ENCODE data around the gene CDH23. TPM values are rescaled to one million over a fixed set of nuclear protein-coding genes. Genes with fewer than 3 reads are reported as not detected.

Gene CDH23
- total and polyA plus RNA-seq, 8 donors: 3.4 to 64.6 (median 9.9) TPM

GRCh38 chr10:71635867-71636266, 239.1 kb downstream of the CDH23 start:
- TF ChIP-seq, protein P1, sequence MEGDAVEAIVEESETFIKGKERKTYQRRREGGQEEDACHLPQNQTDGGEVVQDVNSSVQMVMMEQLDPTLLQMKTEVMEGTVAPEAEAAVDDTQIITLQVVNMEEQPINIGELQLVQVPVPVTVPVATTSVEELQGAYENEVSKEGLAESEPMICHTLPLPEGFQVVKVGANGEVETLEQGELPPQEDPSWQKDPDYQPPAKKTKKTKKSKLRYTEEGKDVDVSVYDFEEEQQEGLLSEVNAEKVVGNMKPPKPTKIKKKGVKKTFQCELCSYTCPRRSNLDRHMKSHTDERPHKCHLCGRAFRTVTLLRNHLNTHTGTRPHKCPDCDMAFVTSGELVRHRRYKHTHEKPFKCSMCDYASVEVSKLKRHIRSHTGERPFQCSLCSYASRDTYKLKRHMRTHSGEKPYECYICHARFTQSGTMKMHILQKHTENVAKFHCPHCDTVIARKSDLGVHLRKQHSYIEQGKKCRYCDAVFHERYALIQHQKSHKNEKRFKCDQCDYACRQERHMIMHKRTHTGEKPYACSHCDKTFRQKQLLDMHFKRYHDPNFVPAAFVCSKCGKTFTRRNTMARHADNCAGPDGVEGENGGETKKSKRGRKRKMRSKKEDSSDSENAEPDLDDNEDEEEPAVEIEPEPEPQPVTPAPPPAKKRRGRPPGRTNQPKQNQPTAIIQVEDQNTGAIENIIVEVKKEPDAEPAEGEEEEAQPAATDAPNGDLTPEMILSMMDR (IDR thresholded peaks at IDR 0.05): no peak
- FAIRE-seq (no peak), DNase-seq (no peak), ATAC-seq (no peak)
- Histone ChIP-seq H3K36me3 (no peaks in the 10 kb centered on the region), H3K27me3 (no peaks in the 10 kb centered on the region), H3K4me1 (peaks cover 3 to 14% (median 4%) of the 10 kb centered on the region in 3 donors), H3K27ac (no peak overlapping the region), H3K4me3 (no peak overlapping the region), H3K9me3 (no peaks in the 10 kb centered on the region)
- 90 to 99% methylated on average over 5 of the region's 5 CpGs for WGBS, 2 donors
- intact Hi-C loops (cut with DNase I): no loop called here

- TF ChIP-seq, protein P1 (IDR thresholded peaks at IDR 0.05): no peak
- Histone ChIP-seq H3K27me3 (no peaks in the 10 kb centered on the region), H3K4me3 (no peak overlapping the region), H3K36me3 (no peaks in the 10 kb centered on the region), H3K27ac (no peak overlapping the region), H3K4me1 (peaks cover 3 to 14% (median 4%) of the 10 kb centered on the region in 3 donors), H3K9me3 (no peaks in the 10 kb centered on the region)
- ATAC-seq (no peak), FAIRE-seq (no peak), DNase-seq (no peak)
- intact Hi-C loops (cut with DNase I): no loop called here
- 87 to 95% methylated on average over 5 of the region's 5 CpGs for WGBS, 2 donors
Observed at GRCh38 chr10:71636588-71636987, 239.9 kb downstream of the CDH23 start.

DNA sequence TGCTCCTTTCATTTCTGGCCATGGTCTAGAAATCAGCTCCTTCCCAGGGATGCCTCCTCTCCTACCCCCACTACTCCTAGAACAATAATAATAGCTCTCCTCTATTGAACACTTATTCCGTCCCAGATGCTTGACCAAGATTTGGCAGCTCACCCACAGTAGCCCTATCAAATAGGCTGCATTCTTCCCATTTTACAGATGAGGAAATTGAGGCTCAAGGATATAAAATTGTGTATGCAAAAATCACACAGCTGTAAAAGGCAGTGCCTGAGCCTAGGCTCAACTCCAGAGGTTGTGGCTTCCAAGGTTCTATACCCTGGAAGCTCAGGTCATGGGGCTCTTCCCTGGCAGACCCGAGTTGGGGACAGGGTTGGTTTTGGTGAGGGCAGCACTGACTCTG, 240.6 kb downstream of the CDH23 start:
- TF ChIP-seq, protein P1 (IDR thresholded peaks at IDR 0.05): no peak
- Histone ChIP-seq H3K9me3 (no peaks in the 10 kb centered on the region), H3K27ac (no peak overlapping the region), H3K4me3 (no peak overlapping the region), H3K4me1 (peaks cover 3 to 14% (median 4%) of the 10 kb centered on the region in 3 donors), H3K36me3 (no peaks in the 10 kb centered on the region), H3K27me3 (no peaks in the 10 kb centered on the region)
- ATAC-seq (no peak), FAIRE-seq (no peak), DNase-seq (no peak)
- intact Hi-C loops (cut with DNase I): no loop called here
- WGBS, 2 donors: 90 to 93% methylated on average over 2 of the region's 2 CpGs

DNA sequence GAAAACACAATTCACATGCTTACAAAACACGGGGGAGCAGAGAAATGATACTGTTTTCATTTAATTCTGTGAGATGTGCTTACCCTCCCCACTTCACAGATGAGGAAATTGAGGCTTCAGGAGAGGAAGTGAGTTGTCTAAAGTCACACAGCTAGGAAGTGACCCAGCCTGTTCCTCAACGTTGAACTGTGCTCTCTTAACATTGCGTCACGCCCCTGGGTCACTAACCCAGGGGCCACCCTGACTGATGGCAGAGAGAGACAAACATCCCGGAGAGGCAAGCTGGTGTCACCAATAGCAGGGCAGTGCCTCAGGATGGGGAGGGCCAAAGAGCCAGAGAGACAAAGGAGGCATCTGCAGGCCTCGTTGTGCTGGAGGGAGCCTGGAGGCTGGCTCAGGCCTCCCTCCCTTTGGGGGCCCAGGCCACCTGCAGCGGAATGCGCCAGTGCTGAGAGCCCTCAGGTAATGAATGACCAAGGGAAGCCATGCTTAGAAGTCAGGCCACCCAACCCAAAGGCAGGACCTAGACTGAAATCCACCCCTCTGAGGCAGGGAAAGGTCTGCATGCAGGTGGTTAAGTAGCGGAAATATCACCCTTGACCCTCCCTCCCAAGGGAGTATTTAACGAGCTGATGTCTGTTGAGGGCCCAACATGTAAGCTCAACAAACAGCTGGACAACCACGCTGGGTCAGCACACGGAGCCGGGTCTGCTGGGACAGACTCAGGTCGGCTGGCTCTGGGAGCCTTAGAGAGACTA, 241.5 kb downstream of the CDH23 start:
- intact Hi-C loops (cut with DNase I): no loop called here
- Histone ChIP-seq H3K27ac (peak overlapping the region in 1 of 4 donors; percentile 9), H3K27me3 (no peaks in the 10 kb centered on the region), H3K9me3 (no peaks in the 10 kb centered on the region), H3K36me3 (no peaks in the 10 kb centered on the region), H3K4me3 (no peak overlapping the region), H3K4me1 (peaks cover 3 to 14% (median 4%) of the 10 kb centered on the region in 3 donors)
- ATAC-seq (peak in 3 of 4 donors; percentile 5 to 49 (median 13)), FAIRE-seq (no peak), DNase-seq (no peak)
- TF ChIP-seq, protein P1 (IDR thresholded peaks at IDR 0.05): no peak
- 61 to 64% methylated on average over 14 of the region's 14 CpGs for WGBS, 2 donors
